Fibroblast of lung (primary cell): ENCODE results near the gene ACOXL. TPM values are rescaled to one million over a fixed set of nuclear protein-coding genes. Genes with fewer than 3 reads are reported as not detected.

Experiments used
- DNase-seq, 2 donors: peaks; one replicate each; pipeline versions ENCODE4 v3.0.0 to v3.0.0-alpha.2; 2010; ENCODE audit warnings: low read depth in 2 of 2
- H2AFZ ChIP-seq: 2 replicates; pipeline ENCODE4 v1.5.1; 2012; ENCODE audit warnings: low read length, control low read depth, inconsistent platforms
- H3K27ac ChIP-seq: 2 replicates; pipeline ENCODE4 v1.5.1; 2011; ENCODE audit warnings: low read length, control low read depth; ENCODE audit not compliant: insufficient read depth
- H3K27me3 ChIP-seq: 2 replicates; pipeline ENCODE4 v1.5.1; 2011; ENCODE audit warnings: mild to moderate bottlenecking, low read length; ENCODE audit not compliant: control insufficient read depth, insufficient read depth
- H3K36me3 ChIP-seq: 2 replicates; pipeline ENCODE4 v1.5.1; 2011; ENCODE audit warnings: low read length; ENCODE audit not compliant: control insufficient read depth, insufficient read depth
- H3K4me1 ChIP-seq: 2 replicates; pipeline ENCODE4 v1.5.1; 2011; ENCODE audit warnings: low read length; ENCODE audit not compliant: control insufficient read depth, insufficient read depth; ENCODE audit errors: extremely low read depth
- H3K4me2 ChIP-seq: 2 replicates; pipeline ENCODE4 v1.5.1; 2011; ENCODE audit warnings: low read length, control low read depth; ENCODE audit not compliant: insufficient read depth; ENCODE audit errors: extremely low read depth
- H3K4me3 ChIP-seq, 4 experiments: fragments of 200-600 bp in 1 of 4; sonication (generic) in 1 of 4; replicated peaks in 1 of 4; 2 replicates each; pipeline ENCODE4 v1.5.1; 2011 to 2016; ENCODE audit warnings: low read length in 4 of 4, low read depth in 3 of 4, mild to moderate bottlenecking in 3 of 4, control low read depth in 2 of 4, inconsistent platforms in 1 of 4, mixed read lengths in 1 of 4; ENCODE audit not compliant: insufficient read depth in 1 of 4; ENCODE audit errors: control extremely low read depth in 1 of 4
- H3K79me2 ChIP-seq: 2 replicates; pipeline ENCODE4 v1.5.1; 2012; ENCODE audit warnings: mild to moderate bottlenecking, low read length, inconsistent platforms; ENCODE audit not compliant: control insufficient read depth, insufficient read depth
- H3K9ac ChIP-seq: 2 replicates; pipeline ENCODE4 v1.5.1; 2011; ENCODE audit warnings: mild to moderate bottlenecking, low read length, control low read depth; ENCODE audit not compliant: insufficient read depth
- H3K9me3 ChIP-seq: 2 replicates; pipeline ENCODE4 v1.5.1; 2012; ENCODE audit warnings: low read depth, low read length; ENCODE audit not compliant: control insufficient read depth, insufficient read depth
- H4K20me1 ChIP-seq: 2 replicates; pipeline ENCODE4 v1.5.1; 2011; ENCODE audit warnings: low read length; ENCODE audit not compliant: control insufficient read depth, insufficient read depth; ENCODE audit errors: extremely low read depth
- CTCF ChIP-seq, 2 donors: IDR thresholded peaks in 1 of 2; conservative IDR thresholded peaks in 1 of 2; 1 replicate in 1 of 2; 2 replicates in 1 of 2; pipeline ENCODE4 v1.5.1; 2011 to 2012; ENCODE audit warnings: low read length in 2 of 2, control low read depth in 1 of 2, inconsistent platforms in 1 of 2, low read depth in 1 of 2, mild to moderate bottlenecking in 1 of 2
- EZH2 ChIP-seq: IDR thresholded peaks from 2 replicates; pipeline ENCODE4 v1.5.1; 2012; ENCODE audit warnings: low read length, control low read depth, mild to moderate bottlenecking; ENCODE audit errors: missing control alignments
- polyA plus RNA-seq, 2 donors: library from polyadenylated mRNA; depleted of rRNA in 1 of 2; stranded (reverse) in 1 of 2; unstranded in 1 of 2; fragments of >200 nt; gene quantifications; 2 replicates each; pipeline ENCODE4 v1.2.1, GENCODE V29; 2011 to 2012; ENCODE audit warnings: missing spikeins in 1 of 2
- total RNA-seq: library from RNA; depleted of rRNA; stranded (reverse); fragments of >200 nt; gene quantifications from 2 replicates; pipeline ENCODE4 v1.2.1, GENCODE V29; 2014

The ACOXL gene
- total and polyA plus RNA-seq, 2 donors (not counting 1 experiment from before 2014, with no cell fraction given) = not detected

GRCh38 chr2:110943070-110943634 is 210.8 kb downstream of the ACOXL start:
- Histone ChIP-seq H4K20me1 (no peaks in the 10 kb centered on the region), H3K9me3 (no peaks in the 10 kb centered on the region), H3K27me3 (peaks cover 14% of the 10 kb centered on the region), H3K79me2 (no peaks in the 10 kb centered on the region), H3K4me2 (no peak overlapping the region), H3K36me3 (no peaks in the 10 kb centered on the region), H3K9ac (no peak overlapping the region), H3K27ac (no peak overlapping the region), H3K4me3 (no peak overlapping the region), H2AFZ (no peak overlapping the region), H3K4me1 (no peaks in the 10 kb centered on the region)
- no peak for TF ChIP-seq EZH2
- no peak for TF ChIP-seq CTCF (conservative IDR thresholded peaks at IDR 0.05 in 1 of 2, IDR thresholded peaks at IDR 0.05 in 1 of 2; ENCODE audit: low read depth in 1 of 2, low read length in 2 of 2)
- DNase-seq = no peak

DNA sequence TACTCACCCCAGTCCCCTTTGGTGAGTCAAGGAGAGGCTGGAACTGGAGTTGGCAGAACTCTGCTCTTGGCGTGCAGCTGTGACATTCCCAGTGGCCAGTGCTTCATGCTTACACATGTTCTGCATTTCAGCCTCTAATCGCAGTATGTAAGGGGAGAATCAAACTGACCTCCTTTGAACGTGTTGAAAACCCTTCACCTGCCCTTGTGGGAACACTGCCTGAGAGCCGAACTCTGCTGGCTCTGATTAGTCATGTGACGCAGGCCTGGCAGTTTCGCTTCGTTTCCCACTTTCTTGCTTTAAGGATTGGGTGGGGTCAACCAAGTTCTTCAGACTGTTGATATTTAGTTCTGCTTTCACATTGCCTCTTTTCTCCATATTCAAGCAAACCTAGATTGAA is 214.5 kb downstream of the ACOXL start:
- no peak for DNase-seq
- H3K36me3 ChIP-seq = no peaks in the 10 kb centered on the region
- no peak overlapping the region for H3K4me2 ChIP-seq
- H3K79me2 ChIP-seq = no peaks in the 10 kb centered on the region
- no peaks in the 10 kb centered on the region for H3K4me1 ChIP-seq
- no peak overlapping the region for H3K27ac ChIP-seq
- no peaks in the 10 kb centered on the region for H4K20me1 ChIP-seq
- peaks cover 14% of the 10 kb centered on the region for H3K27me3 ChIP-seq
- H3K9me3 ChIP-seq = no peaks in the 10 kb centered on the region
- H3K9ac ChIP-seq = no peak overlapping the region
- H3K4me3 ChIP-seq = no peak overlapping the region
- TF ChIP-seq EZH2 (no peak), CTCF (conservative IDR thresholded peaks at IDR 0.05 in 1 of 2, IDR thresholded peaks at IDR 0.05 in 1 of 2; ENCODE audit: low read depth in 1 of 2, low read length in 2 of 2) (no peak)
- no peak overlapping the region for H2AFZ ChIP-seq

DNA sequence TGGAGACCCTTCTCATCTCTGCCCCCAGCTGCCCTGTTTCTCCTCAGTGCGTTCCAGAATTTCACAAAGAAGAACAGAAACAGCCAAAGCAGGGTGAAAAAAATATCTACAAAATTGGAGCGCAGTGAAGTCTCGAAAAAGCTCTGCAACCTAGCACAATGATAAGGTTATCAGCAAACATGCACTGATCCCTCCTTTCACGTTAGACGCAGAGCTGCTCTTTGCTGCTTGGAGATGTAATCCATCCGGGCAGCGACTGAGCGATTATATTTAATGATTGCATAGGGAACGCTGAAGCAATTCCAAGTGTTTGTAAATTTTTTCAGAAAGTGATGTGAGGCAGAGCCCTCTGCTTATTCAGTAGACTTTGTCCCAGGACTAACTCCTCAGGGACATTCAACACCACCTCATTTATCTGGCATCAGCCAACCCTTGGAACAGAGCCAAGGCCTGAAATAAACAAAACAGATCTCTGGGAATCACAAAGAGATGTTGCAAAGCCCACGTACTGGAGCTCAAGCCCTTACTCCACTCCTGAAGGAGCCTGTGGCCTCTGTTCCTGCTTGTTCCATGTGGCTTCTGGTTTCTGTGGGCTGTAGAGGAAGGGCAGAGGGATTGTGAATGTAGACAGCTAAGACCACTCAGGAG is 215.8 kb downstream of the ACOXL start:
- Histone ChIP-seq H4K20me1 (no peaks in the 10 kb centered on the region), H2AFZ (no peak overlapping the region), H3K4me1 (no peaks in the 10 kb centered on the region), H3K27me3 (peaks cover 14% of the 10 kb centered on the region), H3K4me2 (no peak overlapping the region), H3K36me3 (no peaks in the 10 kb centered on the region), H3K79me2 (no peaks in the 10 kb centered on the region), H3K9ac (no peak overlapping the region), H3K9me3 (no peaks in the 10 kb centered on the region), H3K4me3 (no peak overlapping the region), H3K27ac (no peak overlapping the region)
- peak in 1 of 2 donors; percentile 72 for DNase-seq
- no peak for TF ChIP-seq CTCF (conservative IDR thresholded peaks at IDR 0.05 in 1 of 2, IDR thresholded peaks at IDR 0.05 in 1 of 2; ENCODE audit: low read depth in 1 of 2, low read length in 2 of 2)
- TF ChIP-seq EZH2 = no peak
